ENCODE measurements around the gene TRIM65.

Gene TRIM65

DNA sequence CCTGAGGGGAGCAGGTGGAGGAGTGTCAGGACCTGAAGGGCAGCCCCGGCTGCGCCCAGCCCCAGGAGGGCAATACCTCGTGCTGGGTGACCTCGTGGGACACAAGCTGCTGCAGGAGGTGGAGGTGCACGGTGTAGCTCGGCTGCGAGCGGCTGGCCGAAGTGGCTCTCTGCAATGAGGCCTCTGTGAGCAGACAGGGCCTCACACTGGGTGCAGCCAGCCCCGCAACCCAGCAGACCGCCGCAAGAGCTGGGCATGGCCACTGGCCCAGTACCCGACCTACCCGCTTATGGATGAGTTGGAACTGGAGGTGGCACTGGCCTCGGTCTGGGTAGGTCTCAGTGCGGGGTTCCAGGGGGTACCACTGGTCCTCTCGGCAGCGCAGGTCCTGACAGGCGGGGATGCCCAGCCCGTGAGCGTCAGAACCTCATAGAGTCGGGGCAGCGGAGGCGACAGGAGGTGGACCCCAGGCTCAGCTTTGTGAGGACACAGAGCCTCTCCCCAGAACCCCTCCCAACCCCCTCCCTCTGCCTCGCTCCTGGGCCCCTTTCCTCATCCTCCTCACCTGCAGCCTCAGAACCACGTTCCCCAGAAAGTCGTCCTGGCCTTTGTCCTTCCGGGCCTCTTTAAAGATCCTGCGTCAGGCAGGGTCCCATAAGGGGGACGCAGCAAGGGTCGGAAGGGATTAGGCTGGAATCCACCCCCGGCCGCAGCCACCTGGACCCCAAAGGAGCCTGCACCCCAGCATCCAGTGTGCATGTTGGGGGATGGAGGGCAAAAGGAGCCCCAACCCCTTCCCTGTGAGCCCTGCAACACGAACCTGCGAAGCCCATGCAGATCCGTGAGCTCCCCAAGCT is 56.6 kb downstream of the TRIM65 start:
- no peak for DNase-seq (ENCODE audit: extremely low read depth in 1 of 2, low read depth in 1 of 2)
